ENCODE measurements around the gene RBMXL3.

DNA sequence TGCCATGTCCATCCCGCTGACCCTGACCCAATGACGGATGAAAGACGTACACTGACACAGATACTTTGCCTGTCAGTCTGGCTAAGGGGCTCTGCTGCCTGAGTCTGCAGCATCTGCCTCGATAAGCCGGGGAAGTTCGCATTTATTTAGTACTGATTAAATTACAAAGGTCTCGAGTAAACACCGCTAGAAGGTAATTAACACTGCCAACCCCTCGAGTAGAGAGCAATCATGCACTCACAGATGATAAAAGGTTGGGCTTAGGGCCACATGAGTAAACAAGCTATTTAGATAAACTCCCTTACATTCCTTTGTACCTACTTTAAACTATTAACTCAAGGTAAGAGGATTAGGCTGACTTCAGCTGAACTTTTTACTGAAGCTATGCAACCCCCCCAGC is 16.0 kb upstream of the RBMXL3 start:
- no peak for TF ChIP-seq CTCF (IDR thresholded peaks at IDR 0.05; ENCODE audit: low read length)
- TF ChIP-seq EZH2 (IDR thresholded peaks at IDR 0.05; ENCODE audit: borderline replicate concordance, low read length), result no peak
